GM12878 (cell line): Measurements from ENCODE around the gene CLEC17A. TPM values are rescaled to one million over a fixed set of nuclear protein-coding genes. Genes with fewer than 3 reads are reported as not detected.

Experiments
- ASH2L ChIP-seq: fragments of 300-600, 200-600 bp; sonication (generic); IDR thresholded peaks from 2 replicates; pipeline ENCODE4 v1.6.1; 2017; ENCODE audit warnings: low read depth, mild to moderate bottlenecking, borderline replicate concordance
- BCL11A ChIP-seq: IDR thresholded peaks from 2 replicates; pipeline ENCODE4 v1.6.1; 2011; ENCODE audit warnings: low read depth, low read length
- BMI1 ChIP-seq: fragments of 450-650 bp; IDR thresholded peaks from 2 replicates; pipeline ENCODE4 v1.6.1; 2016; ENCODE audit warnings: mild to moderate bottlenecking, moderate library complexity, borderline replicate concordance
- CHD2 ChIP-seq: IDR thresholded peaks from 2 replicates; pipeline ENCODE4 v1.6.1; 2011; ENCODE audit warnings: low read depth, low read length, improper control_type of control experiment, borderline replicate concordance
- EP300 ChIP-seq, 2 experiments: fragments of 150-350 bp in 1 of 2; IDR thresholded peaks; 2 replicates each; pipeline ENCODE4 v1.6.1; 2011 to 2012; ENCODE audit warnings: low read depth in 2 of 2, low read length in 2 of 2, borderline replicate concordance in 1 of 2, improper control_type of control experiment in 1 of 2, inconsistent platforms in 1 of 2; ENCODE audit not compliant: control insufficient read depth in 1 of 2
- JUNB ChIP-seq: IDR thresholded peaks from 2 replicates; pipeline ENCODE4 v1.6.1; 2016; ENCODE audit warnings: antibody characterized with exemption, mild to moderate bottlenecking
- MTA3 ChIP-seq: IDR thresholded peaks from 2 replicates; pipeline ENCODE4 v1.6.1; 2012; ENCODE audit warnings: low read length, inconsistent platforms, borderline replicate concordance
- MXI1 ChIP-seq: fragments of 150-350 bp; IDR thresholded peaks from 2 replicates; pipeline ENCODE4 v1.6.1; 2011; ENCODE audit warnings: low read depth, mild to moderate bottlenecking, inconsistent platforms, low read length, improper control_type of control experiment
- PAX5 ChIP-seq: IDR thresholded peaks from 2 replicates; pipeline ENCODE4 v1.6.1; 2011; ENCODE audit warnings: low read depth, low read length, borderline replicate concordance
- SMAD1 ChIP-seq: fragments of 450-650 bp; IDR thresholded peaks from 2 replicates; pipeline ENCODE4 v1.6.1; 2018; ENCODE audit warnings: mild to moderate bottlenecking, low read depth; ENCODE audit not compliant: partially characterized antibody
- SPI1 ChIP-seq: IDR thresholded peaks from 2 replicates; pipeline ENCODE4 v1.6.1; 2011; ENCODE audit warnings: low read depth, mild to moderate bottlenecking, low read length, moderate library complexity, borderline replicate concordance; ENCODE audit not compliant: insufficient read depth
- SREBF1 ChIP-seq: IDR thresholded peaks from 2 replicates; pipeline ENCODE4 v1.6.1; 2012; ENCODE audit warnings: mild to moderate bottlenecking, low read length
- SUZ12 ChIP-seq: fragments of 200-600 bp; sonication (generic); IDR thresholded peaks from one replicate; pipeline ENCODE4 v1.6.1; 2018; ENCODE audit warnings: antibody characterized with exemption, mild to moderate bottlenecking; ENCODE audit not compliant: unreplicated experiment
- TCF12 ChIP-seq: IDR thresholded peaks from 2 replicates; pipeline ENCODE4 v1.6.1; 2011; ENCODE audit warnings: low read depth, mild to moderate bottlenecking, low read length
- TCF3 ChIP-seq: IDR thresholded peaks from 2 replicates; pipeline ENCODE4 v1.6.1; 2012; ENCODE audit warnings: low read depth, mild to moderate bottlenecking, low read length, borderline replicate concordance; ENCODE audit not compliant: insufficient read depth
- ZNF217 ChIP-seq: fragments of 450-650 bp; IDR thresholded peaks from 2 replicates; pipeline ENCODE4 v1.6.1; 2017; ENCODE audit warnings: antibody characterized with exemption, mild to moderate bottlenecking
- polyA plus RNA-seq, 11 experiments: library from polyadenylated mRNA; depleted of rRNA in 4 of 11; unstranded in 6 of 11; stranded (reverse) in 5 of 11; fragments of >200 nt; fragmentation: Nextera tagmentation in 4 of 11; fragmentation: Illumina TruSeq in 1 of 11; extraction: Ambion mirVana in 4 of 11; extraction: Trizol in 1 of 11; gene quantifications; 1 replicate in 1 of 11; 2 replicates in 10 of 11; pipeline versions ENCODE4 v1.2.1 to v1.2.3, GENCODE V29; 2011 to 2016; ENCODE audit warnings: inconsistent platforms in 2 of 11, missing spikeins in 2 of 11, low read depth in 1 of 11
- total RNA-seq, 4 experiments: library from RNA; depleted of rRNA in 3 of 4; stranded (reverse); fragments of >200 nt in 3 of 4; fragmentation: Illumina TruSeq in 1 of 4; extraction: Trizol in 1 of 4; gene quantifications; 2 replicates each; pipeline versions ENCODE4 v1.2.1 to v1.2.3, GENCODE V29; 2013 to 2021
- TF ChIP-seq, protein P1 (sequence below): fragments of 450-650 bp; IDR thresholded peaks from 2 replicates; pipeline ENCODE4 v1.6.1; 2016; ENCODE audit warnings: mild to moderate bottlenecking, moderate library complexity, borderline replicate concordance
- TF ChIP-seq, protein P2 (sequence below): IDR thresholded peaks from 2 replicates; pipeline ENCODE4 v1.6.1; 2011; ENCODE audit warnings: low read depth, low read length, improper control_type of control experiment, borderline replicate concordance
- TF ChIP-seq, protein P3 (sequence below): IDR thresholded peaks from 2 replicates; pipeline ENCODE4 v1.6.1; 2012; ENCODE audit warnings: low read depth, low read length, improper control_type of control experiment
- TF ChIP-seq, protein P4 (sequence below): IDR thresholded peaks from 2 replicates; pipeline ENCODE4 v1.6.1; 2012; ENCODE audit warnings: improper control_type of control experiment, low read depth, low read length; ENCODE audit not compliant: insufficient replicate concordance

The CLEC17A gene
- total and polyA plus RNA-seq, 10 of the 15 experiments (the other 5 are each of a cell fraction or from before 2014, with no cell fraction given) = 12.9 to 131 (median 97.3) TPM

DNA sequence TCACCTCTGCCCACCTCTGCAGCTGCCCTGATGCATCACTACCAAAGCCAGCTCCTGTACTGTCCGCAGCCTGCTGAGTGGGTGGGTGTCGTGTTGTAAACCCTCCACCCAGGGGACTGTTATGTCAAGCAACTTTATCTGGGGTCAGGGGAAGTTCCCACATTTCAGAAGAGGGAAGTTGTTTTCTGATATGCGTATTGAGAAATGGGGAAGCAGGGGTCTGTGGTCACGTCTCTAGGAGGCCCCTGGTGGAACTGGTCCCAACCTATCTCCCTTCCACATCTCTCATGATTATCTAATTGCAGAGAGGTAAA, 31.2 kb downstream of the CLEC17A start (continued):
- TF ChIP-seq, protein P1, sequence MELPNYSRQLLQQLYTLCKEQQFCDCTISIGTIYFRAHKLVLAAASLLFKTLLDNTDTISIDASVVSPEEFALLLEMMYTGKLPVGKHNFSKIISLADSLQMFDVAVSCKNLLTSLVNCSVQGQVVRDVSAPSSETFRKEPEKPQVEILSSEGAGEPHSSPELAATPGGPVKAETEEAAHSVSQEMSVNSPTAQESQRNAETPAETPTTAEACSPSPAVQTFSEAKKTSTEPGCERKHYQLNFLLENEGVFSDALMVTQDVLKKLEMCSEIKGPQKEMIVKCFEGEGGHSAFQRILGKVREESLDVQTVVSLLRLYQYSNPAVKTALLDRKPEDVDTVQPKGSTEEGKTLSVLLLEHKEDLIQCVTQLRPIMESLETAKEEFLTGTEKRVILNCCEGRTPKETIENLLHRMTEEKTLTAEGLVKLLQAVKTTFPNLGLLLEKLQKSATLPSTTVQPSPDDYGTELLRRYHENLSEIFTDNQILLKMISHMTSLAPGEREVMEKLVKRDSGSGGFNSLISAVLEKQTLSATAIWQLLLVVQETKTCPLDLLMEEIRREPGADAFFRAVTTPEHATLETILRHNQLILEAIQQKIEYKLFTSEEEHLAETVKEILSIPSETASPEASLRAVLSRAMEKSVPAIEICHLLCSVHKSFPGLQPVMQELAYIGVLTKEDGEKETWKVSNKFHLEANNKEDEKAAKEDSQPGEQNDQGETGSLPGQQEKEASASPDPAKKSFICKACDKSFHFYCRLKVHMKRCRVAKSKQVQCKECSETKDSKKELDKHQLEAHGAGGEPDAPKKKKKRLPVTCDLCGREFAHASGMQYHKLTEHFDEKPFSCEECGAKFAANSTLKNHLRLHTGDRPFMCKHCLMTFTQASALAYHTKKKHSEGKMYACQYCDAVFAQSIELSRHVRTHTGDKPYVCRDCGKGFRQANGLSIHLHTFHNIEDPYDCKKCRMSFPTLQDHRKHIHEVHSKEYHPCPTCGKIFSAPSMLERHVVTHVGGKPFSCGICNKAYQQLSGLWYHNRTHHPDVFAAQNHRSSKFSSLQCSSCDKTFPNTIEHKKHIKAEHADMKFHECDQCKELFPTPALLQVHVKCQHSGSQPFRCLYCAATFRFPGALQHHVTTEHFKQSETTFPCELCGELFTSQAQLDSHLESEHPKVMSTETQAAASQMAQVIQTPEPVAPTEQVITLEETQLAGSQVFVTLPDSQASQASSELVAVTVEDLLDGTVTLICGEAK = no peak
- no peak for TF ChIP-seq MTA3
- TF ChIP-seq, protein P2, sequence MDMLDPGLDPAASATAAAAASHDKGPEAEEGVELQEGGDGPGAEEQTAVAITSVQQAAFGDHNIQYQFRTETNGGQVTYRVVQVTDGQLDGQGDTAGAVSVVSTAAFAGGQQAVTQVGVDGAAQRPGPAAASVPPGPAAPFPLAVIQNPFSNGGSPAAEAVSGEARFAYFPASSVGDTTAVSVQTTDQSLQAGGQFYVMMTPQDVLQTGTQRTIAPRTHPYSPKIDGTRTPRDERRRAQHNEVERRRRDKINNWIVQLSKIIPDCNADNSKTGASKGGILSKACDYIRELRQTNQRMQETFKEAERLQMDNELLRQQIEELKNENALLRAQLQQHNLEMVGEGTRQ = no peak
- peak; percentile 78; the same call in 1 of the 2 replicates for TF ChIP-seq SPI1
- TF ChIP-seq EP300 (IDR thresholded peaks at IDR 0.05; ENCODE audit: borderline replicate concordance in 1 of 2, control insufficient read depth in 1 of 2, low read depth in 2 of 2, low read length in 2 of 2) = peak; percentile 37 to 52; a peak in 2 of 4 replicates
- TF ChIP-seq TCF12 = peak; percentile 70; the same call in 1 of the 2 replicates
- TF ChIP-seq ZNF217 = no peak; the same call in 1 of the 2 replicates
- TF ChIP-seq, protein P3, sequence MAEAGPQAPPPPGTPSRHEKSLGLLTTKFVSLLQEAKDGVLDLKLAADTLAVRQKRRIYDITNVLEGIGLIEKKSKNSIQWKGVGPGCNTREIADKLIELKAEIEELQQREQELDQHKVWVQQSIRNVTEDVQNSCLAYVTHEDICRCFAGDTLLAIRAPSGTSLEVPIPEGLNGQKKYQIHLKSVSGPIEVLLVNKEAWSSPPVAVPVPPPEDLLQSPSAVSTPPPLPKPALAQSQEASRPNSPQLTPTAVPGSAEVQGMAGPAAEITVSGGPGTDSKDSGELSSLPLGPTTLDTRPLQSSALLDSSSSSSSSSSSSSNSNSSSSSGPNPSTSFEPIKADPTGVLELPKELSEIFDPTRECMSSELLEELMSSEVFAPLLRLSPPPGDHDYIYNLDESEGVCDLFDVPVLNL = no peak
- TF ChIP-seq SREBF1 = no peak
- no peak for TF ChIP-seq JUNB
- TF ChIP-seq SMAD1 = no peak
- TF ChIP-seq CHD2 = no peak
- TF ChIP-seq, protein P4, sequence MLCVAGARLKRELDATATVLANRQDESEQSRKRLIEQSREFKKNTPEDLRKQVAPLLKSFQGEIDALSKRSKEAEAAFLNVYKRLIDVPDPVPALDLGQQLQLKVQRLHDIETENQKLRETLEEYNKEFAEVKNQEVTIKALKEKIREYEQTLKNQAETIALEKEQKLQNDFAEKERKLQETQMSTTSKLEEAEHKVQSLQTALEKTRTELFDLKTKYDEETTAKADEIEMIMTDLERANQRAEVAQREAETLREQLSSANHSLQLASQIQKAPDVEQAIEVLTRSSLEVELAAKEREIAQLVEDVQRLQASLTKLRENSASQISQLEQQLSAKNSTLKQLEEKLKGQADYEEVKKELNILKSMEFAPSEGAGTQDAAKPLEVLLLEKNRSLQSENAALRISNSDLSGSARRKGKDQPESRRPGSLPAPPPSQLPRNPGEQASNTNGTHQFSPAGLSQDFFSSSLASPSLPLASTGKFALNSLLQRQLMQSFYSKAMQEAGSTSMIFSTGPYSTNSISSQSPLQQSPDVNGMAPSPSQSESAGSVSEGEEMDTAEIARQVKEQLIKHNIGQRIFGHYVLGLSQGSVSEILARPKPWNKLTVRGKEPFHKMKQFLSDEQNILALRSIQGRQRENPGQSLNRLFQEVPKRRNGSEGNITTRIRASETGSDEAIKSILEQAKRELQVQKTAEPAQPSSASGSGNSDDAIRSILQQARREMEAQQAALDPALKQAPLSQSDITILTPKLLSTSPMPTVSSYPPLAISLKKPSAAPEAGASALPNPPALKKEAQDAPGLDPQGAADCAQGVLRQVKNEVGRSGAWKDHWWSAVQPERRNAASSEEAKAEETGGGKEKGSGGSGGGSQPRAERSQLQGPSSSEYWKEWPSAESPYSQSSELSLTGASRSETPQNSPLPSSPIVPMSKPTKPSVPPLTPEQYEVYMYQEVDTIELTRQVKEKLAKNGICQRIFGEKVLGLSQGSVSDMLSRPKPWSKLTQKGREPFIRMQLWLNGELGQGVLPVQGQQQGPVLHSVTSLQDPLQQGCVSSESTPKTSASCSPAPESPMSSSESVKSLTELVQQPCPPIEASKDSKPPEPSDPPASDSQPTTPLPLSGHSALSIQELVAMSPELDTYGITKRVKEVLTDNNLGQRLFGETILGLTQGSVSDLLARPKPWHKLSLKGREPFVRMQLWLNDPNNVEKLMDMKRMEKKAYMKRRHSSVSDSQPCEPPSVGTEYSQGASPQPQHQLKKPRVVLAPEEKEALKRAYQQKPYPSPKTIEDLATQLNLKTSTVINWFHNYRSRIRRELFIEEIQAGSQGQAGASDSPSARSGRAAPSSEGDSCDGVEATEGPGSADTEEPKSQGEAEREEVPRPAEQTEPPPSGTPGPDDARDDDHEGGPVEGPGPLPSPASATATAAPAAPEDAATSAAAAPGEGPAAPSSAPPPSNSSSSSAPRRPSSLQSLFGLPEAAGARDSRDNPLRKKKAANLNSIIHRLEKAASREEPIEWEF = no peak
- TF ChIP-seq ASH2L = no peak
- no peak for TF ChIP-seq SUZ12
- peak; percentile 56; the same call in 1 of the 2 replicates for TF ChIP-seq BCL11A
- no peak for TF ChIP-seq TCF3
- no peak for TF ChIP-seq MXI1
- peak; percentile 67; the same call in 1 of the 2 replicates for TF ChIP-seq PAX5
- no peak; the same call in 1 of the 2 replicates for TF ChIP-seq BMI1
